GM19452 (cell line): Measurements from ENCODE around the gene PTPRJ.
A peak's percentile ranks its signal among the peaks of the same experiment; 100 is the strongest.

Source experiments
- ATAC-seq: cut with Tn5 transposase; IDR thresholded peaks from one replicate; pipeline ENCODE4 v1.9.1; 2021; ENCODE audit not compliant: unreplicated experiment

Gene PTPRJ

GRCh38 chr11:47967577-47968525 is 12.5 kb upstream of the PTPRJ start:
- ATAC-seq = no peak

GRCh38 chr11:47969401-47969800 is 11.0 kb upstream of the PTPRJ start:
- no peak for ATAC-seq

- ATAC-seq = no peak
Measured at GRCh38 chr11:47971501-47971900, 8.9 kb upstream of the PTPRJ start.

- no peak for ATAC-seq
Measured at GRCh38 chr11:47973173-47973572, 7.2 kb upstream of the PTPRJ start.

GRCh38 chr11:47976931-47977330 is 3.4 kb upstream of the PTPRJ start:
- no peak for ATAC-seq

GRCh38 chr11:47977623-47978022 is 2.7 kb upstream of the PTPRJ start:
- no peak for ATAC-seq

GRCh38 chr11:47979378-47980087 is 826 bp upstream of the PTPRJ start:
- no peak for ATAC-seq

- peak; percentile 63 for ATAC-seq
Measured at GRCh38 chr11:47980907-47981621, 705 bp downstream of the PTPRJ start.

- ATAC-seq = no peak
Measured at GRCh38 chr11:47981667-47982404, 1.5 kb downstream of the PTPRJ start.

GRCh38 chr11:47982616-47983015 is 2.3 kb downstream of the PTPRJ start:
- no peak for ATAC-seq

GRCh38 chr11:47983464-47984397 is 3.4 kb downstream of the PTPRJ start:
- no peak for ATAC-seq

- ATAC-seq = no peak
Measured at GRCh38 chr11:47986219-47986618, 5.9 kb downstream of the PTPRJ start.

GRCh38 chr11:47986742-47987141 is 6.4 kb downstream of the PTPRJ start:
- no peak for ATAC-seq

- no peak for ATAC-seq
Measured at GRCh38 chr11:47987310-47987709, 7.0 kb downstream of the PTPRJ start.

- no peak for ATAC-seq
Measured at GRCh38 chr11:47987781-47988180, 7.4 kb downstream of the PTPRJ start.

GRCh38 chr11:47989779-47990178 is 9.4 kb downstream of the PTPRJ start:
- ATAC-seq = no peak

- no peak for ATAC-seq
Measured at GRCh38 chr11:47991266-47991830, 11.0 kb downstream of the PTPRJ start.

- ATAC-seq = no peak
Measured at GRCh38 chr11:47991894-47992293, 11.5 kb downstream of the PTPRJ start.
